Right atrium auricular region (tissue), 2 donors: ENCODE measurements around the gene DUT. TPM values are rescaled to one million over a fixed set of nuclear protein-coding genes. Genes with fewer than 3 reads are reported as not detected.

Experiments used
- DNase-seq: peaks from one replicate; pipeline ENCODE4 v3.0.0-alpha.2; 2019; ENCODE audit warnings: low spot score
- H3K27ac ChIP-seq, 2 donors: fragments of 200-600 bp; sonication (generic); 1 replicate in 1 of 2; 2 replicates in 1 of 2; pipeline ENCODE4 v1.5.1; 2016 to 2019
- H3K27me3 ChIP-seq, 2 donors: fragments of 200-600 bp; sonication (generic); one replicate each; pipeline versions ENCODE4 v1.5.1 to v1.6.0; 2017 to 2019
- H3K36me3 ChIP-seq: fragments of 200-600 bp; sonication (generic); one replicate; pipeline ENCODE4 v1.5.1; 2016
- H3K4me1 ChIP-seq, 2 donors: fragments of 200-600 bp; sonication (generic); one replicate each; pipeline versions ENCODE4 v1.5.1 to v1.6.0; 2017 to 2019
- H3K4me3 ChIP-seq, 2 donors: fragments of 200-600 bp; sonication (generic); 1 replicate in 1 of 2; 2 replicates in 1 of 2; pipeline ENCODE4 v1.5.1; 2017 to 2019; ENCODE audit warnings: mild to moderate bottlenecking in 1 of 2, moderate library complexity in 1 of 2
- H3K9me3 ChIP-seq, 2 donors: fragments of 200-600 bp; sonication (generic); one replicate each; pipeline ENCODE4 v1.5.1; 2019
- total RNA-seq, 2 donors: library from RNA; depleted of rRNA; stranded (reverse); fragments of >200 nt; gene quantifications; one replicate each; pipeline ENCODE4 v1.1.0, GENCODE V29; 2016
- TF ChIP-seq, protein P1 (sequence below), 2 donors: fragments of 200-600 bp; sonication (generic); IDR thresholded peaks; one replicate each; pipeline ENCODE4 v1.5.1; 2019; ENCODE audit warnings: antibody characterized with exemption in 2 of 2

DUT gene
- total RNA-seq, 2 donors from 2014 or later, result 64.5 to 109 TPM

DNA sequence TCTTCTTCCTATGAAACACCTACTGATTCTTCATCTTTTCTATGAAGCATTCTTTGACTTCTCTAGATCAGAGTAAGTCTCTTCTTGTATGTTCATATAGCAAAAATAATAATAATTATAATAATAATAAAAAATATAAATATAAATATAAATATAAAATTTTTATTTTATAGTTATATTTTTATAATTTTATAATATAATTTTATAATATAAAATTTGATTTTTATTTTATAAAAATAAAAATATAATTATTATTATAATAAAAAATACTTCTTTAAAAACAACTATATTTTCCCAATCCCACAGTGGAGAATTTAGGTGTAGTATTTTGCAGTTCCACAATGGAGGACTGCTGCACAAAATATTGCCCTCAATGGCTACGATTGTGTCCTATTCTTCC is 34.3 kb downstream of the DUT start:
- Histone ChIP-seq H3K9me3 (no peaks in the 10 kb centered on the region), H3K36me3 (no peaks in the 10 kb centered on the region), H3K4me3 (no peak overlapping the region), H3K4me1 (no peaks in the 10 kb centered on the region), H3K27ac (no peak overlapping the region), H3K27me3 (no peaks in the 10 kb centered on the region)
- TF ChIP-seq, protein P1, sequence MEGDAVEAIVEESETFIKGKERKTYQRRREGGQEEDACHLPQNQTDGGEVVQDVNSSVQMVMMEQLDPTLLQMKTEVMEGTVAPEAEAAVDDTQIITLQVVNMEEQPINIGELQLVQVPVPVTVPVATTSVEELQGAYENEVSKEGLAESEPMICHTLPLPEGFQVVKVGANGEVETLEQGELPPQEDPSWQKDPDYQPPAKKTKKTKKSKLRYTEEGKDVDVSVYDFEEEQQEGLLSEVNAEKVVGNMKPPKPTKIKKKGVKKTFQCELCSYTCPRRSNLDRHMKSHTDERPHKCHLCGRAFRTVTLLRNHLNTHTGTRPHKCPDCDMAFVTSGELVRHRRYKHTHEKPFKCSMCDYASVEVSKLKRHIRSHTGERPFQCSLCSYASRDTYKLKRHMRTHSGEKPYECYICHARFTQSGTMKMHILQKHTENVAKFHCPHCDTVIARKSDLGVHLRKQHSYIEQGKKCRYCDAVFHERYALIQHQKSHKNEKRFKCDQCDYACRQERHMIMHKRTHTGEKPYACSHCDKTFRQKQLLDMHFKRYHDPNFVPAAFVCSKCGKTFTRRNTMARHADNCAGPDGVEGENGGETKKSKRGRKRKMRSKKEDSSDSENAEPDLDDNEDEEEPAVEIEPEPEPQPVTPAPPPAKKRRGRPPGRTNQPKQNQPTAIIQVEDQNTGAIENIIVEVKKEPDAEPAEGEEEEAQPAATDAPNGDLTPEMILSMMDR (IDR thresholded peaks at IDR 0.05), result no peak
- DNase-seq, result no peak

DNA sequence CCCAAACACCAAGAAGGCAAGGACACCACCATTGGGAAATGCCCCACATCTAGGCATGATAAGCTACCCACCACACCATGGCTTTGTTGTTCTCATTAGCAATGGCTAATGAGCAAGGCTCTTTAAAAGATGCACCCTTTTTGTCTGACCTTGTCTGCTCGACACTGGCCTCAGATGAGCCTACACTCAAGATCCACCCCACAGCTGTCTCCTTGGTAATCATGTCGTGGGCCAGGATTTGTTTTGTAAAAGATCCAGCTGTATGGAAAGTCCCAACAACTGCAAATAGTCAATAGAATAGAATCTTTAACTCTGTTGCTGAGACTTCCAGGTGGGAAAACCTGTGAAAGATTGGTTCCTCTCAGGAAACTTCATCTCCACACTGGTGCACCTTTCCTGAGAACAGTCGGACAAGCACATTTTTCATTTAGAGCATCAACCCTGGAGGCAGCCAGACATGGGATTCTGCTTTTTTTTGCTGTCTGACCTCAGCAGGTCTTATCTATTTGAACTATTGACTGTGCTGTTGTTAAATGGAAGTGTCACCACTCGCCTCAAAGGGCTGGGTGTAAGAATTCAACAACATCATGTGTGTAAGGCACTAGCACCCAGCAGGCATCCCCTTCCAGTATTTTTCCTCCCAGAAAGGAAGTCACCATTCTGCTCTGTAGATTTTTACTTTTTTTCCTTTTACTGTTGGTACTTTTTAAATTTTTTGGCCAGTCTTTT is 35.5 kb downstream of the DUT start:
- Histone ChIP-seq H3K9me3 (no peaks in the 10 kb centered on the region), H3K27me3 (no peaks in the 10 kb centered on the region), H3K36me3 (no peaks in the 10 kb centered on the region), H3K4me1 (no peaks in the 10 kb centered on the region), H3K4me3 (no peak overlapping the region), H3K27ac (peak overlapping the region; percentile 29 to 64)
- no peak for DNase-seq
- TF ChIP-seq, protein P1 (IDR thresholded peaks at IDR 0.05), result no peak

DNA sequence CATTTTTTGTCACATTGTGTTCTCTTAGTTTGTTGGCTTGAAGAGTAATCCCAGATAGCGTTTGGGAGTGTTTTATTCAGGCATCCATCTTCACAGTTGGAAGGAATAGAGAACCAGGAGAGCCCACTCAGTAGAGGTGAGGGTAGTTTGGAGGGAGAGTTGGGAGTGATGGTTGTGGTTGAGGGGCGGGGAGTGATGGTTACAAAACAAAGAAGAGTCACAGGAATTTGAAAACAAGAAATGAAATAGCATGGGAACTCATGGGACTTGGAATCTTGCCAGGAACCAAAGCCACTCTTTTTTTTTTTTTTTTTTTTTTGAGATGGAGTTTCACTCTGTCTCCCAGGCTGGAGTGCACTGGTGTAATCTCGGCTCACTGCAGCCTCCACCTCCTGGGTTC is 36.3 kb downstream of the DUT start:
- no peak for DNase-seq
- Histone ChIP-seq H3K36me3 (no peaks in the 10 kb centered on the region), H3K27ac (peak overlapping the region; percentile 29 to 64), H3K9me3 (no peaks in the 10 kb centered on the region), H3K4me1 (no peaks in the 10 kb centered on the region), H3K4me3 (no peak overlapping the region), H3K27me3 (no peaks in the 10 kb centered on the region)
- TF ChIP-seq, protein P1 (IDR thresholded peaks at IDR 0.05), result no peak

DNA sequence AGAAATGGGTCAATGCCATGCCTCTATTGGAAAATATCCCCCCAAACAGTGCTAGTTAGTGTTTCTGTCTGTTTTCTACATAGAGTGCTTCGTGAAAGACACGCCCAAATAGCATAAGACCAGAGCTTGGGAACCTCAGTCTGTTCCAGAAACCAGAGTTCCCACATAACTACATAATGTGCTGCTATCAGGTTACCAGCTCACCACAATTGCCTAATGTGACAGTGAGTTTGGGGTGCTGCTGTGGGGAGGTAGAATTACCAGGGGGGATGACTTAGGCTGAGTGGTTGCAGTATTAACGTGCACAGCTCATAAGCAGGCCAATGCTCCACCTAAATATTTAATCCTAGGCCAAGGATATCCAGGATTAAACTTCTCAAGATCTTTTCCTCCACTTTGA is 39.2 kb downstream of the DUT start:
- H3K27me3 ChIP-seq, result no peaks in the 10 kb centered on the region
- TF ChIP-seq, protein P1 (IDR thresholded peaks at IDR 0.05), result no peak
- H3K4me1 ChIP-seq, result no peaks in the 10 kb centered on the region
- H3K27ac ChIP-seq, result no peak overlapping the region
- H3K36me3 ChIP-seq, result no peaks in the 10 kb centered on the region
- no peak overlapping the region for H3K4me3 ChIP-seq
- no peak for DNase-seq
- no peaks in the 10 kb centered on the region for H3K9me3 ChIP-seq

DNA sequence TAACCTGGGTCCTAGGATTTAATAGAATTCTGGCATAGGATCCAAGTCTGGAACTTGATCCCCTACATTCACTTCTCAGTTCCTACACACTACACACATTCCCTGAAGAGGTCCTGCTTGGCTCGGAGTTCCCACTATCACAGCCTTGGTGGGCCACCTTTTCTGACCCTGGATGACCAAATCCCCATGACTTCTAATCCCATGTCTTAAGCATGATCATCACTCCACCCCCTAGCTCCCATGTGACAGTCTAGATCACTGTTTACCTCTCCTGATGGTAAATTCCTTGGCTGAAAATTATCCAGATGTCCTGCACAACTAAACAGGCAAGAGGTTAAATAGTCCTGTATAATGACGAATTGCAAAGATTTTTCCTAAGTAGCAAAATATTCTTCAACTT is 40.3 kb downstream of the DUT start:
- no peaks in the 10 kb centered on the region for H3K27me3 ChIP-seq
- TF ChIP-seq, protein P1 (IDR thresholded peaks at IDR 0.05), result no peak
- H3K4me3 ChIP-seq, result no peak overlapping the region
- no peak overlapping the region for H3K27ac ChIP-seq
- no peaks in the 10 kb centered on the region for H3K4me1 ChIP-seq
- DNase-seq, result no peak
- H3K36me3 ChIP-seq, result no peaks in the 10 kb centered on the region
- H3K9me3 ChIP-seq, result no peaks in the 10 kb centered on the region

DNA sequence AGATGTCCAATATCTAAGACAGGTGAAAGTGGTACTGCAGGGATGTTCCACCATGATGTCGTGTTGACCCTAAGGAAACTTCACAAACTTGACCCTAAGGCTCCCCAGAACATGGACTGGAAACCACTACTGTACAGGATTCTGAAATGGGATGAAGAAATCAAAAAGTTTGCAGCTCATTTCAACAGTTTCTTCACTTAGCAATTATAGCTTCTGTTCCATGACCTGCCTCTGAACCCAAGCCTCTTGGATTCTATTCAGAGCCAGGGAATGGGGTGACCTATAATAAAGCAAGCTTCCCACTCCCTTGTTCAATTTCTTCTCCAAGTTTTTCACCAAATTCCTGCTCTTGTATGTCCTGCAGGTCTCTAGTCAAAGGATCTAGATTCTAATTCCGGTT is 40.7 kb downstream of the DUT start:
- no peaks in the 10 kb centered on the region for H3K36me3 ChIP-seq
- H3K4me3 ChIP-seq, result no peak overlapping the region
- TF ChIP-seq, protein P1 (IDR thresholded peaks at IDR 0.05), result no peak
- no peak overlapping the region for H3K27ac ChIP-seq
- H3K4me1 ChIP-seq, result no peaks in the 10 kb centered on the region
- no peaks in the 10 kb centered on the region for H3K27me3 ChIP-seq
- no peak for DNase-seq
- H3K9me3 ChIP-seq, result no peaks in the 10 kb centered on the region
